ENCODE results near the gene LAMC3.

The LAMC3 gene

DNA sequence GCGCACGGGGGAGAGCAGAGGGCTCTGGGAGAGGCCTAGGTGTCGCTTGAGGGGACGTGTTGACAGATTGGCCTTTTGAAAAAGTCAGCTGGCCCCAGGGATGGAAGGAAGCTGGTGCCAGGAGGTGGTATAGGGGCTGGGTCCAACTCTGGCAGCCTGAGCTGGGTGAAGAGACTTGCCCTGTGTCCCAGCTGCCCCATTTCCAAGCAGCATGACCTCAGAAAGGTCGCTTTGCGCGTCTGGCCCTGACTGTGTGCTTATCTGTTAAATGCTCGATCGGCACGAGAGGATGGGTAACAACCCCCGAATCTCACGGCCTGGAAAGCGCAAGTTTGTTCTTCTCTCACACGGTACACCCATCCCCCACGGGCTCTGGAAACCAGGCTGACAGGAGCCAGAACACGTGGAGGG is 31.2 kb upstream of the LAMC3 start:
- no peak for DNase-seq (ENCODE audit: low read depth in 1 of 2, low spot score in 1 of 2)

DNA sequence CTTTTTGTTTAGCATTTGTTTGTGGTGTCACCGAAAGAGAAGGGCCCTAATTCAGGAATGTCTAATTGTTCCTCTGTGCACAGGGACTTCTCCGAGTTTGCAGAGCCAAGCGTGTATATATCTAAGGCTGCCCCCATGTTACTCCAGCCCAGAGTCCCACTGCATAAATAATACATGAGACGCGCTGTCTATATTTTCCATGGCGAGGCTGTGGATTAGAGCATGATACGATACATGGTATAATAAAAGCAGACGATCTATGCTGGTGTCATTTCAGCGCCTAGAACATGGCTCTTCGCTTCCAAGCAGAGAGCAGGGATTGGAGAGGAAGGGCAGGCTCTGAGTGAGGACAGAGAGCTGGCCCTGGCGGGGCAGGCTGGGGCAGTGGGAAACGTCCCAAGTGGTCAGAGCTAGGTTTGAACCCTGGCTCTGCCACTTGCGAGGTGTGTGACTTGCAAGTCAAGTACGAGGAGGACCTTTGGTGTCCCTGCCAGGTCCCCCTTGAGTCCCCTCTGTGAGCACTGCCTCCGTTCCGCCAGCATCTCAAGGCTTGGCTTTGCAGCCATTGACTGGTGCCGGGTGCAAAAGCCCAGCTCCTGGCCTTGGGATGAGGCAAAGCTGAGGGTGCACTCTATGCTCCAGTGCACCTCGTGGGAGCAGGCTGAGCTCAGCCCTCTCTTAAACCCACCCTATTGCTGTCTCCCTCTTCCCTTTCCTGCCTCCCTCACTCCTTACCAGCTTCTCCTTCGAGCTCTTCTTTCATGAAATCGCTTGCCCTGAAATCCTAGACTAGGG is 29.2 kb upstream of the LAMC3 start:
- no peak for DNase-seq (ENCODE audit: low read depth in 1 of 2, low spot score in 1 of 2)

DNA sequence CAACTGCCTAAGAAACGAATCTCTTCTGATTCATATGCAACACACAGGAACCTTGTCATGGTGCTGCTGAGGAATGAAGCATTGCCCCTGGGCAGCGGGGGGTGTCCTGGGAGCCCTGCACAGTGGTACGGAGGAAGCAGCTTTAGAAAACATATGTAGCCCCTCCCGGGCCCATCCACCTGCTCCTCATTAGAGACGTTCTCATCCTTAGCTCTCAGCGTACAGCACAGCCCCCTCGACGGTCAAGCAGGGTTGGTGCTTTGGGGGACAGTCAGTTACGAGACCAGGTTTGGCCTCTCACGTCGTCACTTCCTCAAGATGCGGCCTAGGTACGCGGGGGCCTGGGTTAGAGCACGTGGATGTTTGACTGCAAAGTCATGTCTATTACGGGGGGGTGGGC is 28.4 kb upstream of the LAMC3 start:
- no peak for DNase-seq (ENCODE audit: low read depth in 1 of 2, low spot score in 1 of 2)

DNA sequence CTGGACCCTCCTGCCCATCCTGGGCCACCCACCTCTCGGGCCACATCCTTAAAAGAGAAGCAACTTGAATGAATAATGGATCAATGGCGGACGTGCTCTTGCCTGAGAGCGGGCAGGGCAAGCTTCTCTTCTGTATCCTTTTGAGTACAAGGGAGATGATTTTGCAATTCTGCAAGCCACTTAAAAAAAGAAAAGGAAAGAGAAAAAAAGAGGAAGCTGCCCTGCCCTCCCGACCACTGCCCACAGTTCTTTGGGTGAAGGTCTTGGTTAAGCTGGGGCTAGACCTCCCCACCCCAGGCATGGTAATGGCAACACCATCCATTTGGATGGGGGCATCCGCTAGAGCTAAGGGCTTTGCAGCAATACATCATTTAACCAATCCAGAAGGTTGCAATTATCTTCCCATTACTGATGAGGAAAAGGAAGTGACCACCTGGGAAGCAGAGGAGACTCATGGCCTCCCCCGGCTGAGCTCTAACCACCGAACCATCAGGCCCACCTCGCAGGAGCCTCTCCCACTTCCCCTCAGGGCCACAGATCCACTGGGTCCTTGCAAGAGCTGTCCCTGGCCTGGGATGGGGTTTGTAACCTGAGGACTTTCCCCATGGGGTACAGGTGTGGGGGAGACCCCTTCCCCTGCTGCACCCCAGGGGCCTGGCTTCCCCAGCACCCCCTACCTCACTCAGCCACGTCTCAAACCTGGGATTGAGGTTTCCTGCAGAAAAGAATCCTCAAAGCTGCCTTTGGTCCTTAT is 27.8 kb upstream of the LAMC3 start:
- no peak for DNase-seq (ENCODE audit: low read depth in 1 of 2, low spot score in 1 of 2)

DNA sequence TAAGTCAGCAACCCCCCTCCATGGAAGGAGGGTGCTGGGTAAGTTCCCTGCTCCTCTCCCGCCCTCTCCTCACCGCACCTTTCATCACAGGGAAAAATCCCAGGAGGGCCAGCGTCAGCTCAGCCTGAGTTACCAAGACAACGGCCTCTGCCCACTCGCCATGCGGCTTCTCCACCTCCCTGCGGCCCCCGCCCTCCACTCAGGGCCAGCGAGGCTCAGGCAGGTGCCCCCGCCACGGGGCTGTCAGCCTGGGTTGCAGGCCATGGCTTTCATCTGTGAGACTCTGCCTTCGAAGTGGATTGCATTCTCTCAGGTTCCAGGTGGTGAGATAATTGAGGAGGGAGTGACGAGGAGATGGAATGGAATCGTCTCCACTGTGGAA is 27.2 kb upstream of the LAMC3 start:
- no peak for DNase-seq (ENCODE audit: low read depth in 1 of 2, low spot score in 1 of 2)

DNA sequence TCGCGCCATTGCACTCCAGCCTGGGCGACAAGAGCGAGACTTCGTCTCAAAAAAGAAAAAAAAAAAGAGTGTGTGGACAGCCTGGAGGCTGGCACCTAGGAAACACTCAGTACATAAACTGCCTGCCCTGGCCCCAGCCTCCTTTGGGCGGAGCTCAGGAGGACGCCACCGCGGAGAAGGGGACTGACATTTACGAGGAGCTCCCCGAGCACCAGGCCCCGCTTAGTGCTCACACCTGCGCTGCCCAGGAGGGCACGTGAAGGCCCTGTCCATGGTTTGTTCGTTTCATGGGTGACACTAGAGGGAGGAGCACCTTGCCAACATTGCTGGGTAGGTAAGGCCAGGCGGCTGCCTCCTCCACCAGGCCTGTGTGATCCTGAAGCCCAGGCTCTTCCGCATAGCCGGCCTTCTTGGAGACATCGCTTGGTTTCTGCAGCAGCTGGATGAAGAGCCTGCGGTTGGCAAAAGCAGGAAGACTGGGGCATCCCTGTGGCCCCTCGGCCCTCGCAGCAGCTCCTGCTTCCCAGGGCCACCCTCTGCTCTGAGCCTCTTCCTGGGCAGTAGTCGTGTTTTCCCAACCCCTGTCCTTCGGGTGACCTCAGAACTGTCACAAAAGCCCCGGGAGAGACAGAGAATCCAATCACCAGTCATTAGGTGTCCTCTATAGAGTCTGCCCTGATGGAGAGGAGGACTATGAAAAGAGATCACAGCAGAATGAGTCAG is 26.2 kb upstream of the LAMC3 start:
- no peak for DNase-seq (ENCODE audit: low read depth in 1 of 2, low spot score in 1 of 2)

DNA sequence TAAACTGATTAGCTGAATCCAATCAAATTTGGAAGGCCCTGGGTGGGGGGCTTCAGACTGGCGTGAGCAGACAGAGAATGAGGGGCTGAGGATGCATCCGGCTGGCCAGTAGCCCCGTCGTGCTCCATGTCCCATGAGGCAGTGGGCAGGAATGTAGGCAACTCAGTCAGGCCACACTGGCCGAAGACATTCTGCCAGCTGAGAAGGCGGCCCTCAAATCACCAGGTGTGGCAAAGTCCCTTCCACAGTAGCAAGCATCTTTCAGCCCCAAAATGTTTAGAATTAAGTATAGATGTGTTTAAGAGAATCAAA is 25.7 kb upstream of the LAMC3 start:
- no peak for DNase-seq (ENCODE audit: low read depth in 1 of 2, low spot score in 1 of 2)

DNA sequence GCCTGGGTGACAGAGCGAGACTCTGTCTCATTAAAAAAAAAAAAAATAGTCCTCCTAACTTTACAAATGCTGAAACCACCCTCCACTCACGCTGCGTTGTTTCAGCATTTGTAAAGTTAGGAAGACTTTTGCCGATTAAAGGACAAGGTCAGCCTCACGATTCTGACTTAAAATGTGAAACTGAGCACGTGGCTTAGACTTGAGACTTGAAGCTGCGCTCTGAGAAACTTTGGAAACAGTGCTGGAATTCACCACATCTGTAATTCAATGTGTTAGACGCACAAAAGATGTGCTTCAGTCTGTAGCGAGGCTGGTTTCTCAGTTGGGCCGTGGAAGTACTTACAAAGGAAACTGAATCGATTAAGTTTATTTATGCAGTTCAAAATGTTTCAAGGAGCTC is 25.0 kb upstream of the LAMC3 start:
- DNase-seq (ENCODE audit: low read depth in 1 of 2, low spot score in 1 of 2), result no peak

DNA sequence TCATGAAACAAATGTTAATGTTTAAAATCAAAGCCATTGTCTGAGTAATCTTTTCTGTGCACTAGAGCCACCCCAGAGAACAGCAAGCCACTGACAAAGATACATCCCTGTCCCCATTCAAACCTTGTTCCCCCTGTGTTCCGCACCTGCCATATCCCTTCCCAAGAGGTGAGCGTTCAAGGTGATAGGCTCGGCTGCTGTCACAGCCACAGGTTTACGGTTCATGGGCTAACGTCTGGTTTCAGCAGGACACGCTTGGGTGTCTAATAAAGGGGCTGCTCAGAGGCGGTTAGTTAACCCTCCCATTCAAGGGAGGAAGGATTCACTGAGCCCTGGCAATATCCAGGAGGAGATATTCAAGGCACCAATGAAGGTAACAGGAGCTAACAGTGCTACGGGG is 24.5 kb upstream of the LAMC3 start:
- DNase-seq (ENCODE audit: low read depth in 1 of 2, low spot score in 1 of 2), result no peak

DNA sequence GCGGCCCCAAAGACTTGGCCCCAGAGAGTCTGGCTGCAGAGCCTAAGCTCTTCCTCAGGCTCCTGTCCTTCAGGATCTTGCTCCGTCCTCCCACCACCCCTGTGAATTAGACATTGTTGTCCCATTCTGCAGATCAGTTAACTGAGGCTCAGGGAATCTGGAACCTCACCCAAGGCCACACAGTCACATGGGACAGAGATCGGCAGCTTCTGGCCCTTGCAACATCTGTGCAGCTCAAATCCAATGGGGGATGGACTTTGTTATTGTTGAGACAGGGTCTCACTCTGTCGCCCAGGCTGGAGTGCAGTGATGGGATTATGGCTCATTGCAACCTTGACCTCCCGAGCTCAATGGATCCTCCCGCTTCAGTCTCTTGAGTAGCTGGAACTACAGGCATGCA is 23.9 kb upstream of the LAMC3 start:
- no peak for DNase-seq (ENCODE audit: low read depth in 1 of 2, low spot score in 1 of 2)

DNA sequence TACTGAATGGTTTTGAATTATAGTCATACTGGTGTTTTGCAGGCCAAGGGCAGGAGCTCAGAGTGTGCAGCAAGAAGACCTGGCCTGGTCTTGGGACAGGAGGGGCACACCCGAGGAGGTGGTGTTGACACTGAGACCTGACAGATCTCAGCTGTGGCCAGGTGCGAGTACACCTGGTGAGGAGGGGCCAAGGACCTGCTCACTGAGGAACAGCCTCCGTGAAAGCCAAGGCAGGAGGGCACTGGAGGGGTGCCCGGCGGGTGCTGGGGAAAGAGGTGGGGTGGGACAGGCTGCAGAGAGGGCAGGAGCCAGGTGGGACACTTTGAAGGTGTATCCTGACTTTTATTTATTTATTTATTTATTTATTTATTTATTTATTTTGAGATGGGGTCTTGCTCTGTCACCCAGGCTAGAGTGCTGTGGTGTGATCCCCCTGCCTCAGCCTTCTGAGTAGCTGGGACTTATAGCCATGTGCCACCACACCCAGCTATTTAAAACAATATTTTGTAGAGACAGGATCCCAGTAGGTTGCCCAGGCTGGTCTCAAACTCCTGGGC is 23.3 kb upstream of the LAMC3 start:
- DNase-seq (ENCODE audit: low read depth in 1 of 2, low spot score in 1 of 2), result no peak

DNA sequence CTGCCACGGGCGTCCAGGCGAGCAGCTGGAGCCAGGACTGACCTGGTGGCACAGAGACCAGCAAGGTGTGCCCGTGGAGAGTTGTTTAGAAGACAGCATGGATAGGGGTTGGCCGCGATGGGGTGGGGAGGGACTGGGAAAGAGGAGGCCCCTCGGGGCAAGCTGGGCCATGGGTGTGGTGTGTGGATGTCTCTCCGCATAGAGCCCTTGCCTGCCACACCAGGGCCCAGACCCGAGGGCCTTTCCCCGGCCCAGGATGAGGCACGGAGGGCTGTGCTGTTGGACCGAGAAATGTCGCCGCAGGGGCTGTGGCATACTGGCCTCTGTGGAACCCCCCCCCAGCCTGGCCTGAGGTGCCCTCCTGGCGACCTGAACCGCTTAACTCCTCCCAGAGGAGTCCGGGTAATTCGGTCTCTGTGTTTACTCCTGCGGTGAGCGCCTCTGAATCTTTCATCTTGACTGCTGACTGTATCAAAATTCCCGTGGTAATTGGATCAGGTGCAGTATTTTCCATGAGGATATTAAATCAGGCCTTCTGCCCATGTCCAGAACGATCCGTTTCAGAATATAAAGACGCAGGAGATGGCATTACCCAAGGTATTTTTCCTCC is 22.5 kb upstream of the LAMC3 start:
- no peak for DNase-seq (ENCODE audit: low read depth in 1 of 2, low spot score in 1 of 2)

DNA sequence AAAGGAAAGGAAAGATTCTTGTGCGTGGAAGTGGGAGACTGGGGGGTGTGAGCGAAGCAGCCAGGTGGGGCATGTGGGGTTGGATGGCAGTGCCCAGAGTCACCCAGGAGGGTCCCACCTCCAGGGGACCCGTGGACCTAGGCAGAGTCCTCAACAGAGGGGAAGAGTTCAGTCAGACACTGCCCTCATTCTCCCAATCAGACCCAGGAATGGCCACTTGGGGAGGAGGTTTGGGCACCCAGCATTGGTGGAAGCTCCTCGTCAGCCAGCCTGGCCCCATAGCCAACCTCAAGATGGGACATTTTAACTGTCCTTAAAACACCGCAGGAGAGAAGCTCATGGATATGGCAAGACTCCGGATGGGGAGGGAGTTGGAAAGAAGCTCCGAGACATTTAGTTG is 21.9 kb upstream of the LAMC3 start:
- no peak for DNase-seq (ENCODE audit: low read depth in 1 of 2, low spot score in 1 of 2)

DNA sequence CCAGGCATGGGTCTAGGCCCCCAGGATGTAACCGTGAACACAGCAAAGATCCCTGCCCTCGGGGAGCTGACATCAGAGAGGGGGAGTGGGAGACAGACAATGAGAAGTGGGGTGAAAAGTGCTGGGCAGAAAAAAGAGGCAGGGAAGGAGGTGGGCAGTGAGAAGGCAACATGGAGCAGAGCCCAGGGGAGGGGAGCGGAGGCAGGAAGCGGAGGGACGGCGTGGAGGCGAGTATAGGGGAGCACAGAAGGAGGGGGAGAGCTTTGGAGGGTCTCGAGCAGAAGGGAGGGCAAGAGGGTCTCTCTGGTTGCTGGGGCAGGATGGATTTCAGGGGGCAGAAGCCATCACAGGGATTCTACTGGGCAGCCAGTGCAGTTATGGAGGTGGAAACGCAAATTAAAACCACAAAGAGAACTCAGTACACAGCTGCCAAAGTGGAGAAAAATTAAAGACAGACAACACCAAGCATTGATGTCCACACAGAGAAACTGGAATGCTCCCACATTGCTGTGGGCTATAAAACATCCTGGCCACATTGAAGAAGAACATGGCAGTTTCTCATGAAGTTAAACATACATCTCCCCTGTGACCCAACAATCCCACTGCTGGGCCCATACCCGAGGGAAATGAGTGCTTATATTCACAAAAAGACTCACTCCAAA is 21.1 kb upstream of the LAMC3 start:
- DNase-seq (ENCODE audit: low read depth in 1 of 2, low spot score in 1 of 2), result no peak

DNA sequence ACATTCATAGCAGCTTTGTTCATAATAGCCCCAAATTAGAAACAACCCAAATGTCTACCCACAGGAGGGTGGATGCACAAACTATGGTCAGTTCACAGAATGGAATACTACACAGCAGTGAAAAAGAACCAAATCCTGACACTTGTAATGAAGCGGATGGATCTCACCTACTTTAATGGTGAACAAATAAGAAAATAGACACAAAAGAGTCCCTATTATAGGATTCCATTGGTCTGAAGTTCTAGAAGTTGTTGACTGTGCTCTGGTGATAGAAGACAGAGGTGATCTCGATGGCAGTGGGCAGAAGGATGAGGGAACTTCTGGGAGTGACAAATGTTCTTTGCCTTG is 20.6 kb upstream of the LAMC3 start:
- DNase-seq (ENCODE audit: low read depth in 1 of 2, low spot score in 1 of 2), result no peak

DNA sequence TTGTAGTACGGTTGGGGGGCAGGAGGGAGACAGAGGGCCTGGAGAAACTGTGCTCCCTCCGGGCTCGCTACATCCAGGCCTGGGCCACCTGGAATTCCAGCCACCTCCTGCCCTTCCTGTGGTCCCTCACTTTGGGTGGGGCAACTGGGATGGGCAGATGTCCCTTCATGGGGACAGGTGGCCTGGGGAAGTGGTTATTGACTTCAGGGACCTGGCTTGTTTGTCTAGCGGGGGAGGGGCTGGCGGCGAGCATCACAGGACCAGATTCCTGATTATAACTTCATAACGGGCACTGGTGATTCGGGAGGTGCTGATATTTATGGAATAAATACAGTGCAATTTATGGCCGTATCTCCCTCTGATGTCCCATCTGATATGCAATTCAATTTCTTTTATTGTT is 20.1 kb upstream of the LAMC3 start:
- DNase-seq (ENCODE audit: low read depth in 1 of 2, low spot score in 1 of 2), result no peak

DNA sequence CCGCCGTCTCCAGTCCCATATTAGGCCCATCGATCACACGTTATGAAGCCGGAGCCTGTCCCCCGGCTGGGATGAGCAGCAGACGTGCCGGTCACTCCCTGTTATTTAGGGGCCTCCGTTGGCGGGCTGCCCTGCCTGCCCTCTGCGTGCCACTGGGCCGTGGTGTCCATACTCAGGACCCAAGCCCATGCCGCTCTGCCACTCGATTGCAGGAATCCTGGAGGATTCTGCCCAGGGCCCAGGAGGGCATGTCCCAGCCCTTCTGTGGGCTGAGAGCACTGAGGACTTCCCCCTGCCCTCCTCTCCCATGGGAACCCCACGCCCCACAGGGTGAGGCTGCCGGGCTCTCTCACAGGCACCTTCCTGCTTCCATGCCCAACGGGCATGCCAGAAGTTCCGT is 19.6 kb upstream of the LAMC3 start:
- DNase-seq (ENCODE audit: low read depth in 1 of 2, low spot score in 1 of 2), result no peak

DNA sequence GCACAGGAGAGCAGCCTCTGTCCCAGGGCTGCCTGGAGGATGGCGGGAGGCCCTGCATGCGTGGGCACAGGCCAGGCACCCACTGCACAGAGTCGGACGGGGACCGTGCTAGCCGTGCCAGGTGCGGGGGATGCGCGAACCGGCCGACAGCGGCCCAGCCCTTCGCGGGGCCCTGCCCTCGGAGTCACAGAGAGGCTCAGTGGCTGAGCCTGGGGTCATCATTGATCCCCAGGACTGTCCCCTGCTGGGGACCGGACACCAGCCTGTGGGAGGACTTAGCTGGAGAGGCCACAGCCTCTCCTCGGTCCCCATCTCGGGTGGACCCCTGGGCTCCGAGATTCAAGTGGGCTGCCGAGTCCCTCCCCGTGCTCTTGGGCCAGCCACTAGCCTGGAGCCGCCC is 19.1 kb upstream of the LAMC3 start:
- no peak for DNase-seq (ENCODE audit: low read depth in 1 of 2, low spot score in 1 of 2)

DNA sequence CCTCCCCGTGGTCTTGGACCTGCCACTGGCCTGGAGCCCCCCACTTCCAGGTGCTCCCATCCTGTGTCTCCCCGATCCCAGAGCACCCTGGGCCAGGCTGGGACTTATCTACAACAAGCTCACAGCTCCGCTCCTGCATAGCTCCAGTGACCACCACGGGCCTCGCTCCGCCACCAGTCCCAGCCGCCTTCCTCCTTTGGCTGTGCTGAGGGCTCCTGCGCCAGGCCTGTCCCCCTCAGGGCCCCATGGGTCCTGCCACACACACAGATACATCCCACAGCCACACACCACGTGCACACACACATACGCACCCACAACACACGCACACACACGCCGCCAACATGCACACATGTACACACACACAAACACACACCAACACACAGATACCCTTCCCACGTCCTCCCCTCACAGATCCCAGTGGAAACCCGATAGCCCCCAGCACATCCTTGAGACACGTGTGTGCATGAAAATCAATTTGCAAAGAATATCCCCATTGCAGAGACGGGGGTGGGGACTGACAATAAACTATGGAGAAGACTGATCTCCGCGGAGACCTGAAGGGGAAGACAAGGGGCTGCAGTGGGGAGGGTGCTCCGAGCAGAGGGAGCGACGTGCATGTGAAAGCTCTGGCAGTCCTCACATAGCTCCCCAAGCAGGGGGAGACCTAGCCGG is 18.5 kb upstream of the LAMC3 start:
- no peak for DNase-seq (ENCODE audit: low read depth in 1 of 2, low spot score in 1 of 2)

DNA sequence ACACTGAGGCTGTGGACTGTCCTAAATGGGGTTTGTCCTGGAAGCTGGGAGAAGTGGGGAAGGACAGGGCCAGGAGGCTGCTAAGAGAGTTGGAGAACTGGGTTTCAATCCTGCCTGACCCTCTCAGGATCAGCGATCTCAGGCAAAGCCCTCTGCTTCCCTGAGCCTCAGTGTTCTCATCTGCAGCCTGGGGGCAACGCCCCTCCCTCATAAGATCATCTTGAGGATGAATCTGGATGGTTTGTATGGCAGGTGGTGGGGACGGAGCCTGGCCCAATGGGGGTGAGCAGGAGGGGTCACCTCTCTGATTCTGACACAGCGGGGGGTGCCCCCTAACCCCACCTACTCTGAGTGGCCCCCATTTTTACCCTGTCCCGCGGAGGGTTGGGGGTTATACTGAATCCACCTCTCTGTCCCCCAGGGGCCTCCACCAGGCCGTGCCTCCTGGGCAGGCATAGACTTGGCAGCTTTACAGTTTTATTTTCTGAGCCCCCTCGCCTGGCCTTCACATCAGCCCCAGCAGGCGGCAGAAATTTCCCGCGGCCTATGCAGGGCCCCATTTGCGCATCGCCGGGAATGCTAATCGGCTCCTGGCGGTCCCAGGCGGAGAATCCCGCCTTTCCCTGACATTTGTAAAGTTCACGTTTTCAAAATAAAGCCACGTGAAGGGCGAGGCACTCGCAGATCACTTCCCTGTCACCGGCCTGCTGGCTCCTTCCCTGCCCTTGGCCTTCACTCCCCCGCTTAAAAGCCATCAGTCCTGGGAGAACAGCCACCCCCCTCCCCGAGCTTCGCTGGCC is 17.8 kb upstream of the LAMC3 start:
- no peak for DNase-seq (ENCODE audit: low read depth in 1 of 2, low spot score in 1 of 2)

All from activated CD4-positive, alpha-beta T cell treated with anti-CD3 and anti-CD28 coated beads, Interleukin-2, amount 50 U/mL, for 24 hours (primary cell).